Keratinocyte (primary cell): Measurements from ENCODE around the gene SCAF4.

Source experiments
- CTCF ChIP-seq, 3 experiments: IDR thresholded peaks in 1 of 3; conservative IDR thresholded peaks in 1 of 3; optimal IDR thresholded peaks in 1 of 3; 2 replicates in 2 of 3; 3 replicates in 1 of 3; pipeline versions ENCODE3 to v1.5.1; 2011; ENCODE audit warnings: low read length in 3 of 3, mild to moderate bottlenecking in 3 of 3, moderate library complexity in 2 of 3, control low read depth in 1 of 3, inconsistent platforms in 1 of 3; ENCODE audit not compliant: insufficient read depth in 2 of 3; ENCODE audit errors: extremely low read depth in 1 of 3
- EZH2 ChIP-seq: IDR thresholded peaks from one replicate; pipeline ENCODE4 v1.6.1; 2012; ENCODE audit warnings: inconsistent platforms, mild to moderate bottlenecking, low read length, moderate library complexity

- TF ChIP-seq CTCF (optimal IDR thresholded peaks at IDR 0.05 in 1 of 3, IDR thresholded peaks at IDR 0.05 in 1 of 3, conservative IDR thresholded peaks at IDR 0.05 in 1 of 3; ENCODE audit: extremely low read depth in 1 of 3, insufficient read depth in 2 of 3, low read length in 3 of 3) (no peak), EZH2 (no peak)
These were observed 15.8 kb downstream of the SCAF4 start for GRCh38 chr21:31716106-31716505.
